Keratinocyte (primary cell): ENCODE results near the gene CHSY1. TPM values are rescaled to one million over a fixed set of nuclear protein-coding genes. Genes with fewer than 3 reads are reported as not detected.

Experiments
- DNase-seq: peaks from one replicate; pipeline ENCODE4 v3.0.0-alpha.2; 2011; ENCODE audit warnings: low read depth, missing footprints, low spot score
- FAIRE-seq: peaks from 2 replicates; lab custom pipeline; 2011; peaks lifted over from hg19 to GRCh38; lab: Jason Lieb, UNC
- H2AFZ ChIP-seq: 2 replicates; pipeline ENCODE4 v1.6.0; 2012; ENCODE audit warnings: low read length, control low read depth, inconsistent platforms; ENCODE audit not compliant: control insufficient read depth
- H3K27ac ChIP-seq: 2 replicates; pipeline ENCODE4 v1.5.1; 2011; ENCODE audit warnings: low read length; ENCODE audit not compliant: control insufficient read depth, insufficient read depth
- H3K27me3 ChIP-seq: 3 replicates; pipeline ENCODE4 v1.6.0; 2011; ENCODE audit warnings: low read length; ENCODE audit not compliant: control insufficient read depth, insufficient read depth; ENCODE audit errors: extremely low read depth
- H3K36me3 ChIP-seq, 2 experiments: 2 replicates in 1 of 2; 3 replicates in 1 of 2; pipeline ENCODE4 v1.5.1; 2011; ENCODE audit warnings: low read length in 2 of 2, mild to moderate bottlenecking in 1 of 2; ENCODE audit not compliant: control insufficient read depth in 2 of 2, insufficient read depth in 2 of 2; ENCODE audit errors: extremely low read depth in 1 of 2
- H3K4me1 ChIP-seq: 3 replicates; pipeline ENCODE4 v1.5.1; 2011; ENCODE audit warnings: low read length; ENCODE audit not compliant: control insufficient read depth, insufficient read depth; ENCODE audit errors: extremely low read depth
- H3K4me2 ChIP-seq: 3 replicates; pipeline ENCODE4 v1.6.0; 2011; ENCODE audit warnings: low read depth, low read length; ENCODE audit not compliant: control insufficient read depth, insufficient read depth; ENCODE audit errors: extremely low read depth
- H3K4me3 ChIP-seq, 3 experiments: fragments of 200-600 bp in 1 of 3; sonication (generic) in 1 of 3; 2 replicates in 2 of 3; 3 replicates in 1 of 3; pipeline ENCODE4 v1.5.1; 2011 to 2016; ENCODE audit warnings: low read length in 3 of 3, mild to moderate bottlenecking in 3 of 3, control low read depth in 2 of 3, inconsistent platforms in 1 of 3, low read depth in 1 of 3, mixed read lengths in 1 of 3, mixed run types in 1 of 3, moderate library complexity in 1 of 3; ENCODE audit not compliant: control insufficient read depth in 2 of 3, insufficient read depth in 2 of 3; ENCODE audit errors: extremely low read depth in 1 of 3
- H3K79me2 ChIP-seq: 2 replicates; pipeline ENCODE4 v1.6.0; 2012; ENCODE audit warnings: low read length; ENCODE audit not compliant: control insufficient read depth, insufficient read depth
- H3K9ac ChIP-seq: 3 replicates; pipeline ENCODE4 v1.6.0; 2011; ENCODE audit warnings: low read length; ENCODE audit not compliant: control insufficient read depth, insufficient read depth; ENCODE audit errors: extremely low read depth
- H3K9me1 ChIP-seq: 3 replicates; pipeline ENCODE4 v1.6.0; 2011; ENCODE audit warnings: low read length; ENCODE audit not compliant: control insufficient read depth, insufficient read depth; ENCODE audit errors: extremely low read depth
- H3K9me3 ChIP-seq: 2 replicates; pipeline ENCODE4 v1.5.1; 2012; ENCODE audit warnings: low read depth, low read length; ENCODE audit not compliant: control insufficient read depth
- H4K20me1 ChIP-seq: 3 replicates; pipeline ENCODE4 v1.6.0; 2011; ENCODE audit warnings: low read length; ENCODE audit not compliant: control insufficient read depth, insufficient read depth; ENCODE audit errors: extremely low read depth
- CTCF ChIP-seq, 3 experiments: IDR thresholded peaks in 1 of 3; conservative IDR thresholded peaks in 1 of 3; optimal IDR thresholded peaks in 1 of 3; 2 replicates in 2 of 3; 3 replicates in 1 of 3; pipeline versions ENCODE3 to v1.5.1; 2011; ENCODE audit warnings: low read length in 3 of 3, mild to moderate bottlenecking in 3 of 3, moderate library complexity in 2 of 3, control low read depth in 1 of 3, inconsistent platforms in 1 of 3; ENCODE audit not compliant: insufficient read depth in 2 of 3; ENCODE audit errors: extremely low read depth in 1 of 3
- EZH2 ChIP-seq: IDR thresholded peaks from one replicate; pipeline ENCODE4 v1.6.1; 2012; ENCODE audit warnings: inconsistent platforms, mild to moderate bottlenecking, low read length, moderate library complexity
- dilution Hi-C: fragments of 300-500 bp; cut with MboI; formaldehyde crosslinking; loops from one replicate; pipeline ENCODE4 v1.7.0; 2020; ENCODE audit warnings: low sequenced_read_pairs; ENCODE audit not compliant: extremely low pct_ligation_motif_present
- polyA plus RNA-seq, 5 experiments: library from polyadenylated mRNA; depleted of rRNA in 3 of 5; stranded (reverse) in 3 of 5; stranded (forward) in 1 of 5; unstranded in 1 of 5; fragments of >200 nt; gene quantifications; 1 replicate in 1 of 5; 2 replicates in 3 of 5; 3 replicates in 1 of 5; pipeline versions ENCODE4 v1.2.1 to v1.2.3, GENCODE V29; 2011 to 2012; ENCODE audit warnings: missing spikeins in 2 of 5, low read depth in 1 of 5, low replicate concordance in 1 of 5

CHSY1 gene
- polyA plus RNA-seq, 1 donor (not counting 4 experiments of a cell fraction or from before 2014, with no cell fraction given), result 27.0 TPM

GRCh38 chr15:101161656-101162055, 90.2 kb downstream of the CHSY1 start:
- dilution Hi-C loops, result no loop called here

GRCh38 chr15:101159936-101160815, 91.7 kb downstream of the CHSY1 start:
- H3K4me3 ChIP-seq, result no peak overlapping the region
- H3K4me1 ChIP-seq, result peaks cover 8% of the 10 kb centered on the region
- H3K27ac ChIP-seq, result no peak overlapping the region
- no peaks in the 10 kb centered on the region for H3K36me3 ChIP-seq
- H3K9me3 ChIP-seq, result peaks cover 6% of the 10 kb centered on the region
- FAIRE-seq, result no peak
- TF ChIP-seq EZH2 (no peak), CTCF (optimal IDR thresholded peaks at IDR 0.05 in 1 of 3, IDR thresholded peaks at IDR 0.05 in 1 of 3, conservative IDR thresholded peaks at IDR 0.05 in 1 of 3; ENCODE audit: extremely low read depth in 1 of 3, insufficient read depth in 2 of 3, low read length in 3 of 3) (no peak)
- DNase-seq, result no peak
- H3K27me3 ChIP-seq, result no peaks in the 10 kb centered on the region
- H3K79me2 ChIP-seq, result no peaks in the 10 kb centered on the region
- H2AFZ ChIP-seq, result no peak overlapping the region
- H3K4me2 ChIP-seq, result no peak overlapping the region
- no peaks in the 10 kb centered on the region for H3K9me1 ChIP-seq
- no peak overlapping the region for H3K9ac ChIP-seq
- no peaks in the 10 kb centered on the region for H4K20me1 ChIP-seq
- dilution Hi-C loops, result no loop called here

More at GRCh38 chr15:101161656-101162055, 90.2 kb downstream of the CHSY1 start:
- H3K9ac ChIP-seq, result no peak overlapping the region
- no peak for FAIRE-seq
- no peak for DNase-seq
- H3K4me3 ChIP-seq, result no peak overlapping the region
- H3K27me3 ChIP-seq, result no peaks in the 10 kb centered on the region
- H3K9me3 ChIP-seq, result peaks cover 16% of the 10 kb centered on the region
- no peak overlapping the region for H3K27ac ChIP-seq
- TF ChIP-seq CTCF (optimal IDR thresholded peaks at IDR 0.05 in 1 of 3, IDR thresholded peaks at IDR 0.05 in 1 of 3, conservative IDR thresholded peaks at IDR 0.05 in 1 of 3; ENCODE audit: extremely low read depth in 1 of 3, insufficient read depth in 2 of 3, low read length in 3 of 3), result no peak
- TF ChIP-seq EZH2, result no peak
- H4K20me1 ChIP-seq, result no peaks in the 10 kb centered on the region
- peaks cover 2% of the 10 kb centered on the region for H3K4me1 ChIP-seq
- H3K36me3 ChIP-seq, result no peaks in the 10 kb centered on the region
- H3K79me2 ChIP-seq, result no peaks in the 10 kb centered on the region
- H2AFZ ChIP-seq, result no peak overlapping the region
- H3K4me2 ChIP-seq, result no peak overlapping the region
- no peaks in the 10 kb centered on the region for H3K9me1 ChIP-seq
